Activated T-helper 9 cell treated with anti-CD3 and anti-CD28 coated beads, Interleukin-2, amount 50 U/mL, for 16 hours (primary cell): ENCODE measurements around the gene SLC13A1.
"Not testable (repeated sequence)": the region's sequence is repeated elsewhere in the genome, so short reads cannot be mapped to it uniquely, and the experiment has no call there.

ENCODE experiments used
- DNase-seq: peaks from one replicate; pipeline ENCODE4 v3.0.0-alpha.2; 2020; ENCODE audit warnings: low read depth

The SLC13A1 gene

GRCh38 chr7:123199883-123200282, at the start of gene SLC13A1:
SLC13A1 (minus strand) TSS chr7:123199969; CDS start chr7:123199946, 23 bp downstream.
- DNase-seq, result no peak

- no peak for DNase-seq
These were observed 45.0 kb upstream of the SLC13A1 start for GRCh38 chr7:123244768-123245167.

- DNase-seq, result no peak
These were observed 42.8 kb upstream of the SLC13A1 start for GRCh38 chr7:123242467-123243092.

- DNase-seq, result no peak
These were observed 42.0 kb upstream of the SLC13A1 start for GRCh38 chr7:123241809-123242208.

- no peak for DNase-seq
These were observed 31.5 kb upstream of the SLC13A1 start for GRCh38 chr7:123231021-123232000.

GRCh38 chr7:123230603-123231002, 30.8 kb upstream of the SLC13A1 start:
- DNase-seq, result no peak

GRCh38 chr7:123230147-123230546, 30.4 kb upstream of the SLC13A1 start:
- no peak for DNase-seq

- no peak for DNase-seq
These were observed 29.7 kb upstream of the SLC13A1 start for GRCh38 chr7:123229426-123229825.

GRCh38 chr7:123227666-123228065, 27.9 kb upstream of the SLC13A1 start:
- not testable (repeated sequence) for DNase-seq

GRCh38 chr7:123220396-123220795, 20.6 kb upstream of the SLC13A1 start:
- no peak for DNase-seq

- no peak for DNase-seq
These were observed 19.1 kb upstream of the SLC13A1 start for GRCh38 chr7:123218866-123219265.

- no peak for DNase-seq
These were observed 17.1 kb upstream of the SLC13A1 start for GRCh38 chr7:123216825-123217224.

GRCh38 chr7:123215350-123215749, 15.6 kb upstream of the SLC13A1 start:
- DNase-seq, result no peak

GRCh38 chr7:123211545-123211944, 11.8 kb upstream of the SLC13A1 start:
- DNase-seq, result no peak

GRCh38 chr7:123210986-123211385, 11.2 kb upstream of the SLC13A1 start:
- DNase-seq, result no peak

- DNase-seq, result no peak
These were observed 10.0 kb upstream of the SLC13A1 start for GRCh38 chr7:123209786-123210185.

GRCh38 chr7:123208793-123209192, 9.0 kb upstream of the SLC13A1 start:
- no peak for DNase-seq

- no peak for DNase-seq
These were observed 4.6 kb upstream of the SLC13A1 start for GRCh38 chr7:123204206-123204835.

GRCh38 chr7:123201901-123202300, 2.1 kb upstream of the SLC13A1 start:
- no peak for DNase-seq

GRCh38 chr7:123198668-123199652, 809 bp downstream of the SLC13A1 start:
- no peak for DNase-seq

- no peak for DNase-seq
These were observed 1.7 kb downstream of the SLC13A1 start for GRCh38 chr7:123198111-123198510.

GRCh38 chr7:123193235-123193634, 6.5 kb downstream of the SLC13A1 start:
- DNase-seq, result no peak
